ENCODE data around the gene LTB4R.
"Not testable (repeated sequence)": the region's sequence is repeated elsewhere in the genome, so short reads cannot be mapped to it uniquely, and the experiment has no call there.

The LTB4R gene

DNA sequence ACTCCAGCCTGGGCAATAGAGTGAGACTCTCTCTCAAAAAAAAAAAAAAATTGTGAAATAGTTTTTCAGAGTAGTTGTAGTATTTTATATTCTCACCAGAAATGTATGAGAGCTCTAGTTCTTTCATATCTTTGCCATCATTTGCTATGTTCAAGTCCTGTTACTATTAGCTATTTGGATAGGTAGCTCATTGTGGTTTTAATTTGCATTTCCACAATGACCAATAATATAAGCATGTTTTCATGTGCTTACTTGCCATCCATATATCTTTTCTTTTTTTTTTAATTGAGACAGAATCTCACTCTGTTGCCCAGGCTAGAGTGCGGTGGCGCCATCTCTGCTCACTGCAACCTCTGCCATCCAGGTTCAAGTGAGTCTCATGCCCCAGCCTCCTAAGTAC is 36.9 kb downstream of the LTB4R start:
- H3K4me3 ChIP-seq (replicated peaks; ENCODE audit: low read depth, low read length) = no peak overlapping the region
- no peak for DNase-seq (ENCODE audit: extremely low read depth, insufficient read length)
- no peaks in the 10 kb centered on the region for H3K36me3 ChIP-seq (ENCODE audit: control insufficient read depth, insufficient read depth, low read length)
- H3K27me3 ChIP-seq (replicated peaks; ENCODE audit: control insufficient read depth, insufficient read depth, low read length) = no peaks in the 10 kb centered on the region; the same call in 1 of the 2 replicates
- no peak for TF ChIP-seq CTCF (IDR thresholded peaks at IDR 0.05; ENCODE audit: insufficient read depth, low read length, poor library complexity, severe bottlenecking)

- Histone ChIP-seq H3K36me3 (ENCODE audit: control insufficient read depth, insufficient read depth, low read length) (no peaks in the 10 kb centered on the region), H3K27me3 (replicated peaks; ENCODE audit: control insufficient read depth, insufficient read depth, low read length) (no peaks in the 10 kb centered on the region; the same call in 1 of the 2 replicates), H3K4me3 (replicated peaks; ENCODE audit: low read depth, low read length) (no peak overlapping the region)
- DNase-seq (ENCODE audit: extremely low read depth, insufficient read length) = no peak
- no peak for TF ChIP-seq CTCF (IDR thresholded peaks at IDR 0.05; ENCODE audit: insufficient read depth, low read length, poor library complexity, severe bottlenecking)
Observed at GRCh38 chr14:24349742-24350141, 38.4 kb downstream of the LTB4R start.

GRCh38 chr14:24351517-24351916 is 40.2 kb downstream of the LTB4R start:
- no peak for DNase-seq (ENCODE audit: extremely low read depth, insufficient read length)
- TF ChIP-seq CTCF (IDR thresholded peaks at IDR 0.05; ENCODE audit: insufficient read depth, low read length, poor library complexity, severe bottlenecking) = no peak
- no peaks in the 10 kb centered on the region; the same call in 1 of the 2 replicates for H3K27me3 ChIP-seq (replicated peaks; ENCODE audit: control insufficient read depth, insufficient read depth, low read length)

DNA sequence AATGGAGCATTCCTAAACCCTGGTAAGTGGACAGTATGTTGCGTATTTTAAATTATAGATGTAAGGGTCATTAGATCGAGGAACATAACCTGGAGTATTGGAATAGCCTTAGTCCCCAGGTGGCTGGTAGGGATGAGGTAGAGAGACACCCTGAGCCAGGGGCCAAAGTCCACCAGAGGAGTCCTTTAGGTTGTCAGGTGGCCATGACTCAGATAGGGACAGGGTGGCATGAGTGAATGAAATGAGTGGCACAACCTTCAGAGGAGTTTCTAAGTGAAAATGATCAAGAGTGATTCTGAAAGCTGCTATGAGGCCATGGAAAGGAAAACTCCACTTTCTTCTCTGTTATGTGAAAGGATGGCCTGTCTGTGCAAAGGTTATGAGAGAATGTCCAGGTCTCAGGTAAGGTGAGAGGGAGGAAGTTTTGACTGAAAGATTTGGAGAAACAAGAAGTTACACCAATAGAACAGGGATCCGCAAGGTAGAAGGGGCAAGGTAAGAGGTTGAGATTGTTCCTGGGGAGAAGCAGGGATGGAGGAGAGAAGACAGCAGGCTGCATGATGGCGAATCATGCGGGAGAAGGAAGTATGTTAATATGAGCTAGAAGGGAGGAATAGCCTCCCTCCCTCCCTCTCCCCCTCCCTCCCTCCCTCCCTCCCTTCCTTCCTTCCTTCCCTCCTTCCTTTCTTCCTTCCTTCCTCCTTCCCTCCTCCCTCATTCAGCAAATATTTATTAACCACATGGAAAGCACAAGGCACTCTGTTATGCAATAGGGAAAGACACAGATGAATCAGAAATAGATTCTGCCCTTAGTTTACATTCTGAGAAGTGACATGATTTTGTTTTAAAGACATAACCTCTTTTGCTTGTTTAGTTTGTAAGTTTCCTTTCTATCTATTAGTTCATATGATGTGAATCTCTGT is 42.5 kb downstream of the LTB4R start:
- H3K27me3 ChIP-seq (replicated peaks; ENCODE audit: control insufficient read depth, insufficient read depth, low read length) = no peaks in the 10 kb centered on the region; the same call in 1 of the 2 replicates
- H3K4me3 ChIP-seq (replicated peaks; ENCODE audit: low read depth, low read length) = no peak overlapping the region
- no peak for DNase-seq (ENCODE audit: extremely low read depth, insufficient read length)
- TF ChIP-seq CTCF (IDR thresholded peaks at IDR 0.05; ENCODE audit: insufficient read depth, low read length, poor library complexity, severe bottlenecking) = no peak
- no peaks in the 10 kb centered on the region for H3K36me3 ChIP-seq (ENCODE audit: control insufficient read depth, insufficient read depth, low read length)

More at GRCh38 chr14:24351517-24351916, 40.2 kb downstream of the LTB4R start:
- no peak overlapping the region for H3K4me3 ChIP-seq (replicated peaks; ENCODE audit: low read depth, low read length)
- H3K36me3 ChIP-seq (ENCODE audit: control insufficient read depth, insufficient read depth, low read length) = no peaks in the 10 kb centered on the region

DNA sequence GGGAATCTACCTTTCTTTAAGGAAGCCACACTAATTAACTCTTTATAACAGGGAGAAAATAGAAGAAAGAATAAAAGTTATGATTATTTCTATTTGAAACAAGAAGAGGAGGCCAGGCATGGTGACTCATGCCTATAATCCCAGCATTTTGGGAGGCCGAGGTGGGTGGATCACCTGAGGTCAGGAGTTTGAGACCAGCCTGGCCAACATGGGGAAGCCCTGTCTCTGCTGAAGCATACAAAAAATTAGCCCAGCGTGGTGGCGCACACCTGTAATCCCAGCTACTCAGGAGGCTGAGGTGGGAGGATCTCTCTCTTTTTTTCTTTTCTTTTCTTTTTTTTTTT is 43.2 kb downstream of the LTB4R start:
- not testable (repeated sequence) for H3K27me3 ChIP-seq (replicated peaks; ENCODE audit: control insufficient read depth, insufficient read depth, low read length); DNase-seq (ENCODE audit: extremely low read depth, insufficient read length); H3K4me3 ChIP-seq (replicated peaks; ENCODE audit: low read depth, low read length); H3K36me3 ChIP-seq (ENCODE audit: control insufficient read depth, insufficient read depth, low read length)

GRCh38 chr14:24355009-24355408 is 43.7 kb downstream of the LTB4R start:
- H3K36me3 ChIP-seq (ENCODE audit: control insufficient read depth, insufficient read depth, low read length) = no peaks in the 10 kb centered on the region
- no peak overlapping the region for H3K4me3 ChIP-seq (replicated peaks; ENCODE audit: low read depth, low read length)
- no peak for TF ChIP-seq CTCF (IDR thresholded peaks at IDR 0.05; ENCODE audit: insufficient read depth, low read length, poor library complexity, severe bottlenecking)
- no peaks in the 10 kb centered on the region; the same call in 1 of the 2 replicates for H3K27me3 ChIP-seq (replicated peaks; ENCODE audit: control insufficient read depth, insufficient read depth, low read length)
- DNase-seq (ENCODE audit: extremely low read depth, insufficient read length) = no peak

Measured in GM06990 (cell line).